Memory B cell (primary cell): Measurements from ENCODE around the gene ADGB.

ENCODE experiments used
- ATAC-seq: fragments of 150-1000 bp; cut with Tn5 transposase; 2 replicates; pipeline ENCODE4 v1.10.0; 2021; ENCODE audit warnings: low read depth, mild to moderate bottlenecking, moderate library complexity
- DNase-seq, 2 donors: peaks; one replicate each; pipeline ENCODE4 v3.0.0; 2022; ENCODE audit warnings: low spot score in 2 of 2
- H3K27ac Mint-ChIP-seq: one replicate; pipeline ENCODE4 v1.8.0; 2022; ENCODE audit warnings: mild to moderate bottlenecking, moderate library complexity, mixed read lengths
- H3K27me3 Mint-ChIP-seq: one replicate; pipeline ENCODE4 v1.8.0; 2022; ENCODE audit warnings: mixed read lengths
- H3K36me3 Mint-ChIP-seq: one replicate; pipeline ENCODE4 v1.8.0; 2022; ENCODE audit warnings: mild to moderate bottlenecking, mixed read lengths
- H3K4me1 Mint-ChIP-seq: one replicate; pipeline ENCODE4 v1.8.0; 2022; ENCODE audit warnings: mixed read lengths
- H3K4me3 Mint-ChIP-seq: one replicate; pipeline ENCODE4 v1.8.0; 2022; ENCODE audit warnings: mild to moderate bottlenecking, moderate library complexity, mixed read lengths
- H3K9me3 Mint-ChIP-seq: one replicate; pipeline ENCODE4 v1.8.0; 2022; ENCODE audit warnings: mixed read lengths

ADGB gene

DNA sequence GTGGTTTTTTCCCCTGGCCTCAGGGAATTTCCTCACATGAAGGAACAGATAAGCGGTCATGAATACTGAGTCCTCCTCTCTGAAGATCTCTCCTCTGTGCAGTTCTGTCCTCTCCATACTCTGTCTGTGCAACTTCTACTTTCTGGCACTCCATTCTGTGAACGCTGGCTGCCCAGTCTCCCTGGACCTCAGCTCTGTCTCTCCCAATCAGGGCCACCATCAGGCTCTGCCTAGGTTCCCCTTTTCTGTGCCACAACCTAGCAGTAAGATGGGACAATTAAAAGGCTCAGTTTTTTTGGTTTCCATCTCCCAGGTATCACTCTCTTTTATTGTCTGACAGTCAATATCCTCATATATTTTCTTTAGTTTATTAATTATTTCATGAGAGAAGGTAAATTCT lies 4.8 kb upstream of the ADGB start:
- DNase-seq (no peak), ATAC-seq (no peak)
- Mint-ChIP-seq H3K9me3 (peaks cover 1% of the 10 kb centered on the region), H3K36me3 (no peaks in the 10 kb centered on the region), H3K27me3 (peaks cover 2% of the 10 kb centered on the region), H3K4me1 (peaks cover under 1% of the 10 kb centered on the region), H3K4me3 (no peak overlapping the region), H3K27ac (no peak overlapping the region)

DNA sequence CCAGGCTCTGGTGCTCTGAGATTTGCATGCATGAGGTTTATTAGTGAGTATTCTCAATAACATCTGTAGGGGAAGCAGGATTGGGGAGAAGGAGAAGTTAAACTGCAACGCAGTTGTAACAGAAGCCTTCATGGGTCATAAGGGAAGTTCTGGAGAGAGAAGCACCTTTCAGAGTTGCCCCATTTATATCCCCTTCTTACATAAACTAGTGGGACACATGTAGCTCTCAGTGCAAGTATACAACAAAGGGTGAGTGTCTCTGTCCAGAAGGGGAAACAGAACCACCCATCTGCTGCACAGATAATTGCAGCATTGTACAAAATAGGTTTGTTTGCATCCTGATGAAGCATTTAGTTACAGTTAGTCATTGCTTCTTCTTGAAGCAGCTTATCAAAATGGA lies 4.3 kb upstream of the ADGB start:
- peaks cover 2% of the 10 kb centered on the region for H3K27me3 Mint-ChIP-seq
- ATAC-seq (no peak), DNase-seq (no peak)
- no peaks in the 10 kb centered on the region for H3K36me3 Mint-ChIP-seq
- peaks cover 3% of the 10 kb centered on the region for H3K4me1 Mint-ChIP-seq
- no peak overlapping the region for H3K27ac Mint-ChIP-seq
- H3K9me3 Mint-ChIP-seq: peaks cover 1% of the 10 kb centered on the region
- no peak overlapping the region for H3K4me3 Mint-ChIP-seq

DNA sequence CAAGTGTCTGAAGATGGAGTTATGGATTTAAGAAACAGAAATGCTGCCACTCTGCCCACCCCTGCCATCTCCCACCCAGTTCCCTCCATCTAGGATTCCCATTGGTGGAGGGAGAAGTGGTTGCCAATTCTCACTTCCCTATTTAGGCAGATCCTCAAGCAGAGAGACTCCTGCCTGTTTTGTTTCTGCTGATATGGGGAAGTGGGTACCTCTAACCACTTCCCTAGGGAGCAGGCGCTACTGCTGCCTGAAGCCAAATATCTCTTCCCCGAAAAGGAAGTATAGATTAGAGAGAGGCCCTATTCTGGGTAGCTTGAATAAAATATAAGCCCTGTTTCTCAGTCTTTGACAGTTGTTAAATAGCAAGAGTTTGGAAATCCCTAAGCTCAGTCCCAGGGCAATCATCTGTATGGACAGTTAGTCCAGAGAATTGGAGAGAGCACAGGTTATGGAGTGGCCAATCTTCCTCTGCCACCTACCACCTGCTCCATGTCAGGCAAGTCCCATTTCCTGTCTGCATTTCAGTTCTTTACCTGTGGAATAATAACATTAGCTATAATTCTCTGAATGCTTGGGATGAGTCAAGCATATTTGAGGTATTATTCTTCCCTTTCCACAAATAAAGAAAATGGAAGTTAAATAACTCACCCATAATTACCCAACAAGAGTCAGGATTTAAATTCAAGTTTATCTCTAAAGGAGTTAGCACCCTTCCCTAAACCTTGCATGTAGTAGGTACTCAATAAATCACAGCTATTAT lies 2.6 kb upstream of the ADGB start:
- Mint-ChIP-seq H3K27me3 (peaks cover 6% of the 10 kb centered on the region), H3K4me1 (peaks cover 3% of the 10 kb centered on the region), H3K27ac (no peak overlapping the region), H3K36me3 (no peaks in the 10 kb centered on the region), H3K4me3 (no peak overlapping the region), H3K9me3 (peaks cover 1% of the 10 kb centered on the region)
- no peak for DNase-seq
- ATAC-seq: no peak

DNA sequence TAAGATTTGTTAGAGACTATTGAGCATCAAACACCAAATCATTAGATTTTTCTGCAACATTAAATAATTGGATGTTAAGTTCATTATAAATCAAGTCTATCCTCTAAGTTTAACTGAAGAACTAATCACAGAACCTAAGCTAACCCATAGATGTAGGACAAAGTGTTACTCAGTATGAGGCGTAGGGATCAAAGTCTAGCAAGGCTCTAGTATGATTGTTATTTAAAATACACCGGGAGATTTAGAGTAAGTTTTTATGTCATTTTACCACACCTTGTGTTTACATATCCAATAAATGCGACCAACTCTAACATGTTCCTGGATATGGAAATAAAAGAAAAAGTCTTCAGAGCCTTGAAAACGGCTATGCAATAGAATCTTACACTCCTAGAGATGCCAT lies 2.6 kb downstream of the ADGB start:
- H3K27me3 Mint-ChIP-seq: peaks cover 7% of the 10 kb centered on the region
- H3K36me3 Mint-ChIP-seq: no peaks in the 10 kb centered on the region
- H3K4me1 Mint-ChIP-seq: peaks cover 3% of the 10 kb centered on the region
- ATAC-seq (no peak), DNase-seq (no peak)
- H3K4me3 Mint-ChIP-seq: no peak overlapping the region
- H3K27ac Mint-ChIP-seq: no peak overlapping the region
- no peaks in the 10 kb centered on the region for H3K9me3 Mint-ChIP-seq

DNA sequence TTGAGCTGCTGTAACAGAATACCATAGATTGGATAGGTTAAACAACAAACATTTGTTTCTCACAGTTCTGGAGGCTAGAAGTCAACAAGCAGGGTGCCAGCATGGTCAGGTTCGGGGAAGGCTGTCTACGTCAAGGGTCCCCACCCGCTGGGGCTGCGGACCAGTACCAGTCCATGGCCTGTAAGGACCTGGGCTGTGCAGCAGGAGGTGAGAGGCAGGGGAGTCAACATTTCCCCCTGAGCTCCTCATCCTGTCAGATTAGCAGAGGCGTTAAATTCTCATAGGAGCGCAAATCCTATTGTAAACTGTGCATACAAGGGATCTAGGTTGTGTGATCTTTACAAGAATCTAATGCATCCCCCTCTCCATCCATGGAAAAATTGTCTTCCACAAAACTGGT lies 3.8 kb downstream of the ADGB start:
- peaks cover 7% of the 10 kb centered on the region for H3K27me3 Mint-ChIP-seq
- peaks cover 2% of the 10 kb centered on the region for H3K9me3 Mint-ChIP-seq
- H3K4me3 Mint-ChIP-seq: no peak overlapping the region
- no peaks in the 10 kb centered on the region for H3K36me3 Mint-ChIP-seq
- no peak for DNase-seq
- H3K4me1 Mint-ChIP-seq: peaks cover 3% of the 10 kb centered on the region
- no peak for ATAC-seq
- no peak overlapping the region for H3K27ac Mint-ChIP-seq

DNA sequence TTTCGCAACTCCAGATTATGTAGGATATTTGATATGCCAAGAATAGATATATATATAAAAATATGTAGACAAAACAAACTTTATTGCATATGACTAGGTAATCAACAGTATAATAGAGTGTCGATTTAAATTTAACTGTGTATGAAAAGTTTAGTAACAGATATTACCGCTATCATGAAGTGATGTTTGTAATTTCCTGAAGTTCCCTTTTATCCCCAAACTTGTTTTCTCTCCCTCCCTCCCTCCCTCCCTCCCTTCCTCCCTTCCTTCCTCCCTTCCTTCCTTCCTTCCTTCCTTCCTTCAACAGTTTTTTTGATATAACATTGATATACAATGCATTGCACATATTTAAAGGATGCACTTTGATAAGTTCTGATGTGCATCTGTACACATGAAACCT lies 15.2 kb downstream of the ADGB start:
- Mint-ChIP-seq H3K4me1 (no peaks in the 10 kb centered on the region), H3K36me3 (no peaks in the 10 kb centered on the region), H3K4me3 (no peak overlapping the region)

DNA sequence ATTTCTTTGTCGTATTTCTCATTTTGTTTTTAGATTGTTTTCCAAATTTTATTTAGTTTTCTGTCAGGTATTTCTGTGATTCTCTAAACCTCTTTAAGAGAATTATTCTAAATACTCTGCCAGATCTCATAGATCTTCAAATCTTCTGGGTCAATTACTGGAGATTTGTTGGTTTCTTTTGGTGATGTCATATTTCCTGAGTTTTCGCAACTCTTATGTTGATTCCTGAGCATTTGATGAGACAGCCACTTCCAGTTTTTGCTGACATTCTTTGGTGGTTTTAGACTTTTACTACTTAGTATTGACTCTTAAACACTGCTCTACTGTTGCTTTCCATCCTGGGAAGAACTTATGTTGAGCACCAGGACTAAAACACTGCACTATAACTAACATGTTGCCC lies 21.9 kb downstream of the ADGB start:
- Mint-ChIP-seq H3K4me1 (no peaks in the 10 kb centered on the region), H3K36me3 (no peaks in the 10 kb centered on the region), H3K27ac (no peak overlapping the region), H3K4me3 (no peak overlapping the region), H3K27me3 (no peaks in the 10 kb centered on the region), H3K9me3 (peaks cover 1% of the 10 kb centered on the region)
- DNase-seq (no peak), ATAC-seq (no peak)

More for the DNA sequence above, 15.2 kb downstream of the ADGB start:
- no peak for DNase-seq
- Mint-ChIP-seq H3K9me3 (peaks cover 3% of the 10 kb centered on the region), H3K27ac (no peak overlapping the region), H3K27me3 (no peaks in the 10 kb centered on the region)
- ATAC-seq: no peak

DNA sequence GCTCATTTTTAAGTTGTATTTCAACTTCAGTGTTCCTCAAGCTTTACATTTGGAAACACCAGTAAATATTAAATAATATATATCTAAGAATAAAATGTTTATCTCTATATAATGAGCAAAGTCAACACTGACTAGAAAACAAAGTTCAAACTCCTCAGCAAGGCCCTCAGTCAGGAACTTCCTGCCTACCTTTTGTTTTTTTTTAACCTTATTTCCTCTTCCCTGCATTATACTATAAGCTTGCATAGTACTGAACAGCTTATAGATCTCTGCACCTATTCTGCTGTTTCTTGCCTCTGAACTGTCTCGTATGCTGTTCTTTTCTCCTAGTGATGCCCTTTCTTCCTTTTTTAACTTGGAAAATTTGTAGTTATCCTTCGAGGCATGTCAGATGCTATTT lies 29.6 kb downstream of the ADGB start:
- ATAC-seq (no peak), DNase-seq (no peak)
- no peak overlapping the region for H3K27ac Mint-ChIP-seq
- H3K4me1 Mint-ChIP-seq: no peaks in the 10 kb centered on the region
- H3K27me3 Mint-ChIP-seq: no peaks in the 10 kb centered on the region
- H3K4me3 Mint-ChIP-seq: no peak overlapping the region
- H3K9me3 Mint-ChIP-seq: peaks cover 4% of the 10 kb centered on the region
- H3K36me3 Mint-ChIP-seq: no peaks in the 10 kb centered on the region

DNA sequence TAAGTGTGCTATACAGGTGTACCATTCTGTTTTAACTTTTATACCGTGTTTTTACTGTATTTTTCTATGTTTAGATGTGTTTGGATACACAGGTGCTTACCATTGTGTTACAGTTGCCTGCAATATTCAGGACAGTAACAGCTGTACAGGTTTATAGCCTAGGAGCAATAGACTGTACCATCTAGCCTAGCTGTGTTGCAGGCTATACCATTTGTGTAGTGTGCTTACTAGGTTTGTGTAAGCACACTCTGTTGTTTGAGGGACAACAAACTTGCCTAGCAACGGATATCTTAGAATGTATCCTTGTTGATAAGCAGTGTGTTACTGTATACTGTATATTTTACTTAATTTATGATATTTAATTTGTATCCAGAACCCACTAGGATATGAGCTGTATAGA lies 35.2 kb downstream of the ADGB start:
- ATAC-seq (no peak), DNase-seq (no peak)
- Mint-ChIP-seq H3K27me3 (no peaks in the 10 kb centered on the region), H3K36me3 (no peaks in the 10 kb centered on the region), H3K9me3 (no peaks in the 10 kb centered on the region), H3K4me3 (no peak overlapping the region), H3K4me1 (no peaks in the 10 kb centered on the region), H3K27ac (no peak overlapping the region)

DNA sequence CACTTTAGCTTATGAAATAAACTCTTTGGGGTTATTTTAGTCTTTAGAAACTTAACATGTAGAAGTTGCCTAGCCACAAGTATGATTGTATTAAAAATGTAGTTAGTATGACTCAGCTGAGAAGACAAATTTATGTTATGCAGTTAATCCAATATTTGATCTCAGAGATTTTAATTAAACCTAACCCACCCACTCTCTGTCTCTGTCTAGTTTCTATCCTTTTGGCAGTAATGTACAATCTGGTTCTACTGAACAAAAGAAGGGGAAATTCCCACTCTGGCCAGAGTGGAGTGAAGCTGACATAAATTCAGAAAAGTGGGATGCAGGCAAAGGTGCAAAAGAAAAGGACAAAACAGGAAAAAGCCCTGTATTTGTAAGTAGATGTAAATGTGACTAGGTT lies 36.4 kb downstream of the ADGB start:
- Mint-ChIP-seq H3K4me3 (no peak overlapping the region), H3K36me3 (no peaks in the 10 kb centered on the region), H3K4me1 (no peaks in the 10 kb centered on the region), H3K27ac (no peak overlapping the region), H3K27me3 (no peaks in the 10 kb centered on the region), H3K9me3 (no peaks in the 10 kb centered on the region)
- ATAC-seq: no peak
- no peak for DNase-seq

DNA sequence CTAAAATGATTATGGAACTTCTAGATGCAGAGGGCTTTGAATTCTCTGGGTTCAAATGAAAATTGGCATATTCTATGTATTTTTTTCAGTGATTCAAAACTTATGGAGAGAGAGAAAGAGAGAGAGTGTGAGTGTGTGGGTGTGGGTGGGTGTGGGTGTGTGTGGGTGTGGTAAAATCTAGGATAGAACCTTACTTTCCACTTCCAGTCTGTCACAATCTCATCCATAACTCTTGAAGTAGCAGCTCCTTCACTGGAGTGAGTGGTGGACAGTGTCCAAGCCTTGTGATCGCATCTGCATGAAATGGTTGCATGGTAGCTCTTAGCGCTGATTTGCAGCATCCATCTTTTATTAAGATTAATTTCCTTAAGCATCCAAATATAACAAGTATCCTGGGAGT lies 37.7 kb downstream of the ADGB start:
- ATAC-seq: no peak
- H3K4me1 Mint-ChIP-seq: no peaks in the 10 kb centered on the region
- H3K27me3 Mint-ChIP-seq: no peaks in the 10 kb centered on the region
- H3K4me3 Mint-ChIP-seq: no peak overlapping the region
- no peak overlapping the region for H3K27ac Mint-ChIP-seq
- DNase-seq: no peak
- H3K36me3 Mint-ChIP-seq: no peaks in the 10 kb centered on the region
- H3K9me3 Mint-ChIP-seq: no peaks in the 10 kb centered on the region

DNA sequence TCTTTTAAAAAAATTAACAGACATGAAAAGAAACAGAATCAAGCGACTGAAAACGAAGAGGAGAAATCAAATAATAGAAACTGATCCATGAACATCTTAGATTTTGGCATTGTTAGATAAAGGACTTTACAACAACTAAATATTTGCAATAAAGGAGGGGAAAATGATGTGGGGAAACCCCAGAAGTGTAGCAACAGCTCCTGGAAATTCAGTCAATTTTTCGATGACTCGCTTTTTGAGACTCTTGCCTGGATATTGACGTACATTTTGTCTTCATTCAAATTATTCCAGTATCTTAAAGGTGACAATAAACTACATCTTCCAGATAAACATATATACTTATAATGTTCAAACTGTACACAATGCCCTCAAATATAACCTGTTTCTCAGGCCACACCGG lies 44.1 kb downstream of the ADGB start:
- no peak overlapping the region for H3K27ac Mint-ChIP-seq
- no peaks in the 10 kb centered on the region for H3K4me1 Mint-ChIP-seq
- ATAC-seq: no peak
- H3K27me3 Mint-ChIP-seq: no peaks in the 10 kb centered on the region
- no peak for DNase-seq
- H3K36me3 Mint-ChIP-seq: no peaks in the 10 kb centered on the region
- H3K9me3 Mint-ChIP-seq: peaks cover 1% of the 10 kb centered on the region
- no peak overlapping the region for H3K4me3 Mint-ChIP-seq

DNA sequence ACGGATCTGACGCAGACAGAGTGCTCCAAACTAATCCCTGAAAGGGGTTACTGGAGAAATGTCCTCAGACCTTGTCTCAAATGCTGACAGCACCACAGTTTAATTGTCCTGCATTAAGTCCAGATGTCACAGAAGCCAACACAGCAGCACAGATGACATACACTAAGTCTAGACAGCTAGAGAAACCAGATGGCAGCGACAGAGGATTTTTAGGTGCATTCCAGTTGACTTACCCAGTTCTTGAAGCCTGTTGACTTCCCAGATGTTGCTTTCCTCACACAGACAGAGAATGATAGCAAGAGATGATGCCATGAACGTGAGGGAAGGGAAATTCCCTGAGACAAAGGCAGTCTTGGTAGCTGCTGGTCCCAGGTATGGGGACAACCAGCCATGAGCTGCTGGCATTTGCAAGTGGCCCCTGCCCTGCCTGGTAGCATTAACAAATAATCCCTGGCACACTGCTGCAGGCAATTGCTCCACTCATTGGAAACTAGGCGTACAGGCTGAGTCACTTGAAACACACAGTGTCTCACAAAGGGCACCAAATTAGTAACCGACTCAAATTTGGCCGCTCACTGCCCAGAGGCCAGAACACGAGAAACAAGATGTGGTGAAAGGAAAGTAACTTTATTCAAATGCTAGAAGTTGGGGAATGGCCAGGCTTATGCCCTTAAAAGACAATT lies 52.2 kb downstream of the ADGB start:
- Mint-ChIP-seq H3K4me1 (no peaks in the 10 kb centered on the region), H3K27ac (no peak overlapping the region), H3K36me3 (no peaks in the 10 kb centered on the region), H3K27me3 (no peaks in the 10 kb centered on the region), H3K9me3 (peaks cover 4% of the 10 kb centered on the region), H3K4me3 (no peak overlapping the region)
- no peak for ATAC-seq
- no peak for DNase-seq

DNA sequence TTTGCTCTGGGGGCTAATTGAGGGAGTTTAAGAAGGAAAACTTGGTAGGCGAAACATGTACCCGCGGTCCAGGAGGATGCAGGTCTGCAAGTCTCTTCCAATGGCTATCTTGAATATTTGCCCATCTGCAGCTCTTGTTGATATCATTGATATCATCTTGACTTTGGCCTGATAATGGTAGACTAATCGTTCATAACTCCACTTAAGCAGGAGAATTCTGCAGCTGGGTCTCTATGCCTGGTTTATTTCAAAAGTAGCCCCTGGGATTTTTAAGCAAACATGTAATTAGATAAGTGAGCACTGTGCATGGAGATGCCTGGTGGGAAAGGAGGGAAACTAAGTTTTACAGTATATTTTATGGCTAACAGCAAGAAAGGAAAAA lies 52.7 kb downstream of the ADGB start:
- Mint-ChIP-seq H3K27me3 (no peaks in the 10 kb centered on the region), H3K4me3 (no peak overlapping the region), H3K9me3 (peaks cover 4% of the 10 kb centered on the region), H3K27ac (no peak overlapping the region), H3K4me1 (no peaks in the 10 kb centered on the region), H3K36me3 (no peaks in the 10 kb centered on the region)
- no peak for DNase-seq
- no peak for ATAC-seq

DNA sequence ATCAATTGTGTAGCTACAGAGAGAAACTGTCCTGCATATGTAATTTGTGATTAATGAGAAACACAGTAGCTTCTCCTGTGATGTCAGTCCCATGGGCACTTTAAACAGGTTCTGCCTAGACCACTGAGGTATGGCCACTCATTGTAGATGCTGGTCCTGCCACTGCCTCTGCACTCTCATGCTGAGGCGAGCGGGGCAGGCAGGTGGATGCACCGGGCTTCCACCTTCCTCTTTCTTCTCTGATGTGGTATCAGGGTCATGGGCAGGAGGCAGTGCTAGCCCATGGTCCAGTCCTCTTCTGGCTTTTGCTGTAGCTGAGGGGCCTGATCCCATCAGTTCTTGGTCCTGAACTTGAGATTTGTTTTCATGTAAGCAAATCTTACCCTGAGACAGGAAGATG lies 58.7 kb downstream of the ADGB start:
- DNase-seq (no peak), ATAC-seq (no peak)
- no peak overlapping the region for H3K4me3 Mint-ChIP-seq
- H3K27me3 Mint-ChIP-seq: no peaks in the 10 kb centered on the region
- H3K36me3 Mint-ChIP-seq: no peaks in the 10 kb centered on the region
- H3K9me3 Mint-ChIP-seq: no peaks in the 10 kb centered on the region
- H3K27ac Mint-ChIP-seq: no peak overlapping the region
- no peaks in the 10 kb centered on the region for H3K4me1 Mint-ChIP-seq
